H9 (cell line): ENCODE measurements around the gene MRPS23. TPM values are rescaled to one million over a fixed set of nuclear protein-coding genes. Genes with fewer than 3 reads are reported as not detected.
A peak's percentile ranks its signal among the peaks of the same experiment; 100 is the strongest.

Source experiments
- DNase-seq: peaks from one replicate; pipeline ENCODE4 v3.0.0-alpha.2; 2017
- H2AFZ ChIP-seq: one replicate; pipeline ENCODE4 v1.6.1; 2013; ENCODE audit warnings: mild to moderate bottlenecking, low read length, control low read depth, moderate library complexity
- H2AK5ac ChIP-seq: 2 replicates; pipeline ENCODE4 v1.6.1; 2013; ENCODE audit warnings: low read length, control low read depth, mixed read lengths; ENCODE audit not compliant: insufficient read length
- H2BK120ac ChIP-seq: one replicate; pipeline ENCODE4 v1.6.1; 2013; ENCODE audit warnings: low read depth, mild to moderate bottlenecking, low read length, control low read depth, inconsistent platforms; ENCODE audit not compliant: poor library complexity, severe bottlenecking
- H2BK12ac ChIP-seq: 2 replicates; pipeline ENCODE4 v1.6.1; 2013; ENCODE audit warnings: low read length, control low read depth, mixed read lengths, low read depth; ENCODE audit not compliant: insufficient read length
- H2BK15ac ChIP-seq: 2 replicates; pipeline ENCODE4 v1.6.1; 2013; ENCODE audit warnings: low read depth, low read length, control low read depth
- H2BK20ac ChIP-seq: one replicate; pipeline ENCODE4 v1.6.1; 2013; ENCODE audit warnings: low read depth, mild to moderate bottlenecking, low read length, control low read depth, inconsistent platforms; ENCODE audit not compliant: poor library complexity, severe bottlenecking
- H2BK5ac ChIP-seq: 2 replicates; pipeline ENCODE4 v1.6.1; 2013; ENCODE audit warnings: low read length, control low read depth, mixed read lengths; ENCODE audit not compliant: insufficient read length
- H3K14ac ChIP-seq: 2 replicates; pipeline ENCODE4 v1.6.1; 2013; ENCODE audit warnings: low read length, control low read depth; ENCODE audit not compliant: insufficient read depth
- H3K18ac ChIP-seq: 2 replicates; pipeline ENCODE4 v1.6.1; 2013; ENCODE audit warnings: low read depth, mild to moderate bottlenecking, mixed read lengths, low read length, control low read depth; ENCODE audit not compliant: insufficient read length
- H3K23ac ChIP-seq: 2 replicates; pipeline ENCODE4 v1.6.1; 2013; ENCODE audit warnings: low read length, control low read depth, mixed read lengths, low read depth; ENCODE audit not compliant: insufficient read length
- H3K23me2 ChIP-seq: 2 replicates; pipeline ENCODE4 v1.6.1; 2013; ENCODE audit warnings: low read depth, mild to moderate bottlenecking, mixed read lengths, low read length, control low read depth; ENCODE audit not compliant: insufficient read length, poor library complexity, severe bottlenecking
- H3K27ac ChIP-seq: 2 replicates; pipeline ENCODE4 v1.5.1; 2013; ENCODE audit warnings: low read length, control low read depth, mixed read lengths, low read depth; ENCODE audit not compliant: insufficient read length
- H3K27me3 ChIP-seq: 2 replicates; pipeline ENCODE4 v1.6.1; 2013; ENCODE audit warnings: low read length, control low read depth, inconsistent platforms; ENCODE audit not compliant: insufficient read depth
- H3K4ac ChIP-seq: 2 replicates; pipeline ENCODE4 v1.6.1; 2013; ENCODE audit warnings: low read depth, mild to moderate bottlenecking, control low read depth, inconsistent platforms, low read length, moderate library complexity
- H3K4me1 ChIP-seq: 2 replicates; pipeline ENCODE4 v1.6.1; 2013; ENCODE audit warnings: low read length, control low read depth, inconsistent platforms; ENCODE audit not compliant: insufficient read depth
- H3K4me2 ChIP-seq: 2 replicates; pipeline ENCODE4 v1.6.1; 2013; ENCODE audit warnings: low read length, control low read depth, mixed read lengths; ENCODE audit not compliant: insufficient read length, insufficient read depth
- H3K56ac ChIP-seq: 2 replicates; pipeline ENCODE4 v1.6.1; 2013; ENCODE audit warnings: low read depth, mild to moderate bottlenecking, mixed read lengths, low read length, control low read depth; ENCODE audit not compliant: insufficient read length
- H3K79me1 ChIP-seq: 2 replicates; pipeline ENCODE4 v1.6.1; 2013; ENCODE audit warnings: low read depth, mild to moderate bottlenecking, moderate library complexity, low read length, control low read depth, inconsistent platforms; ENCODE audit not compliant: insufficient read depth, poor library complexity, severe bottlenecking
- H3K79me2 ChIP-seq: 2 replicates; pipeline ENCODE4 v1.6.1; 2013; ENCODE audit warnings: low read length, control low read depth, inconsistent platforms; ENCODE audit not compliant: insufficient read depth
- H3K9ac ChIP-seq: 2 replicates; pipeline ENCODE4 v1.6.1; 2013; ENCODE audit warnings: low read length, control low read depth, mixed read lengths; ENCODE audit not compliant: insufficient read length; ENCODE audit errors: extremely low read depth
- H3K9me3 ChIP-seq: one replicate; pipeline ENCODE4 v1.6.1; 2013; ENCODE audit warnings: low read depth, low read length, inconsistent platforms; ENCODE audit not compliant: control insufficient read depth
- H3T11ph ChIP-seq: one replicate; pipeline ENCODE4 v1.6.1; 2013; ENCODE audit warnings: mild to moderate bottlenecking, low read length, control low read depth, inconsistent platforms
- H4K20me1 ChIP-seq: one replicate; pipeline ENCODE4 v1.6.1; 2013; ENCODE audit not compliant: control insufficient read depth, insufficient read length, insufficient read depth
- H4K5ac ChIP-seq: 2 replicates; pipeline ENCODE4 v1.6.1; 2013; ENCODE audit warnings: low read depth, mild to moderate bottlenecking, mixed read lengths, low read length, control low read depth; ENCODE audit not compliant: insufficient read length
- H4K8ac ChIP-seq: replicated peaks from 2 replicates; pipeline ENCODE4 v1.6.1; 2013; ENCODE audit warnings: low read length, control low read depth, mixed read lengths, low read depth; ENCODE audit not compliant: insufficient read length
- H4K91ac ChIP-seq: 2 replicates; pipeline ENCODE4 v1.6.1; 2013; ENCODE audit warnings: low read depth, mild to moderate bottlenecking, moderate library complexity, mixed read lengths, low read length, control low read depth; ENCODE audit not compliant: insufficient read length
- H3K27ac Mint-ChIP-seq, 3 experiments: 2 replicates in 2 of 3; 3 replicates in 1 of 3; pipeline ENCODE4 v1.8.0; 2020 to 2021; ENCODE audit warnings: mixed read lengths in 3 of 3, mild to moderate bottlenecking in 1 of 3, moderate library complexity in 1 of 3
- H3K27me3 Mint-ChIP-seq: 2 replicates; pipeline ENCODE4 v1.8.0; 2021; ENCODE audit warnings: low read depth, mild to moderate bottlenecking, moderate library complexity, mixed read lengths
- H3K36me3 Mint-ChIP-seq, 3 experiments: 2 replicates in 2 of 3; 3 replicates in 1 of 3; pipeline ENCODE4 v1.8.0; 2020 to 2021; ENCODE audit warnings: low read depth in 3 of 3, mixed read lengths in 3 of 3; ENCODE audit not compliant: insufficient read depth in 1 of 3
- H3K4me1 Mint-ChIP-seq, 2 experiments: 2 replicates each; pipeline ENCODE4 v1.8.0; 2020; ENCODE audit warnings: mixed read lengths in 2 of 2
- H3K4me3 Mint-ChIP-seq, 2 experiments: 2 replicates in 1 of 2; 3 replicates in 1 of 2; pipeline ENCODE4 v1.8.0; 2020 to 2021; ENCODE audit warnings: mild to moderate bottlenecking in 2 of 2, mixed read lengths in 2 of 2, moderate library complexity in 1 of 2
- H3K9me3 Mint-ChIP-seq, 2 experiments: 2 replicates in 1 of 2; 3 replicates in 1 of 2; pipeline ENCODE4 v1.8.0; 2020; ENCODE audit warnings: mild to moderate bottlenecking in 2 of 2, mixed read lengths in 2 of 2, moderate library complexity in 1 of 2
- WGBS: extraction: QIAGEN DNeasy Blood & Tissue Kit; methylation state at CpG from one replicate; pipeline ENCODE4 v1.1.7; 2013; ENCODE audit warnings: missing lambda C conversion rate, low lambda C conversion rate, mixed read lengths; ENCODE audit not compliant: insufficient read length; ENCODE audit errors: extremely low coverage; 5-methylcytosine and 5-hydroxymethylcytosine counted together
- total RNA-seq: library from RNA; stranded (reverse); gene quantifications from 2 replicates; pipeline ENCODE4 v1.2.1, GENCODE V29; 2021
- TF ChIP-seq, protein P1 (sequence below): fragments of 200-600 bp; sonication (generic); conservative IDR thresholded peaks from 3 replicates; pipeline ENCODE4 v1.8.0; 2021; ENCODE audit warnings: antibody characterized with exemption, mild to moderate bottlenecking

MRPS23 gene
- total RNA-seq, 1 experiment from 2014 or later, result 62.0 TPM

DNA sequence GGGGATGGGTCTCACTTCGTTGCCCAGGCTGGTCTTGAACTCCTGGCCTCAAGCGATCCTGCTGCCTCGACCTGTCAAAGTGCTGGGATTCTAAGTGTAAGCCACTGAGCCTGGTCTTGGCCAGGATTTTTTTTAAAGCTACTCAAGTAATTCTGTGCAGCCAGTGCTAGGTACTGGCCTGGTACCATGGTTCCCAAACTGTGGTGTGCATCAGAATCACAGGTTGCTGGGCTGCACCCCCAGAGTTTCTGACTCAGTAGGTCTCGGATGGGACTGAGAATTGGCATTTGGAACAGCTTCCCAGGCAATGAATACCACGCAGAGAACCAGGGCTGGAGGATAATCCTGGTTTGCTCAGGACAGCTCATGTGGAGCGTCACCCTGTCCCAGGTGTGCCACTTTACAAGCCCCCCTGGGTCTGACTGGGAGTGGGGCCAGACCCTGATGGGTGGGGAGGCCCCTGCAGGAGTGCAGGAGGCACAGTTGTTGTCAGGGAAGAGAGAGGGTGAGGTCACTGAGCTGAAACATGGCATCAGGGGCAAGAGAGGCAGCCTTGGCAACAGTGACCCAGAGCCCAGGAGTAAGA is 10.7 kb upstream of the MRPS23 start:
- Histone ChIP-seq H3K79me2 (no peaks in the 10 kb centered on the region), H2BK12ac (no peak overlapping the region), H3K9ac (no peak overlapping the region), H4K20me1 (no peaks in the 10 kb centered on the region), H4K8ac (no peak overlapping the region), H3K4ac (no peak overlapping the region), H2AFZ (no peak overlapping the region), H3K18ac (no peak overlapping the region), H3T11ph (no peak overlapping the region), H2AK5ac (no peak overlapping the region), H3K14ac (no peak overlapping the region), H3K4me2 (peak overlapping the region; percentile 86), H2BK20ac (no peak overlapping the region), H3K79me1 (no peaks in the 10 kb centered on the region), H3K23me2 (peaks cover 9% of the 10 kb centered on the region), H3K9me3 (no peaks in the 10 kb centered on the region), H4K5ac (no peak overlapping the region), H3K27me3 (peaks cover 5% of the 10 kb centered on the region; the same call in 1 of the 2 replicates), H4K91ac (no peak overlapping the region), H3K4me1 (peaks cover 2% of the 10 kb centered on the region; the same call in 1 of the 2 replicates), H2BK5ac (no peak overlapping the region), H2BK120ac (no peak overlapping the region), H2BK15ac (no peak overlapping the region), H3K23ac (no peak overlapping the region), H3K56ac (no peak overlapping the region), H3K27ac (no peak overlapping the region)
- no peaks in the 10 kb centered on the region for H3K9me3 Mint-ChIP-seq
- DNase-seq, result peak; percentile 31
- H3K27me3 Mint-ChIP-seq, result peaks cover 59% of the 10 kb centered on the region
- TF ChIP-seq, protein P1, sequence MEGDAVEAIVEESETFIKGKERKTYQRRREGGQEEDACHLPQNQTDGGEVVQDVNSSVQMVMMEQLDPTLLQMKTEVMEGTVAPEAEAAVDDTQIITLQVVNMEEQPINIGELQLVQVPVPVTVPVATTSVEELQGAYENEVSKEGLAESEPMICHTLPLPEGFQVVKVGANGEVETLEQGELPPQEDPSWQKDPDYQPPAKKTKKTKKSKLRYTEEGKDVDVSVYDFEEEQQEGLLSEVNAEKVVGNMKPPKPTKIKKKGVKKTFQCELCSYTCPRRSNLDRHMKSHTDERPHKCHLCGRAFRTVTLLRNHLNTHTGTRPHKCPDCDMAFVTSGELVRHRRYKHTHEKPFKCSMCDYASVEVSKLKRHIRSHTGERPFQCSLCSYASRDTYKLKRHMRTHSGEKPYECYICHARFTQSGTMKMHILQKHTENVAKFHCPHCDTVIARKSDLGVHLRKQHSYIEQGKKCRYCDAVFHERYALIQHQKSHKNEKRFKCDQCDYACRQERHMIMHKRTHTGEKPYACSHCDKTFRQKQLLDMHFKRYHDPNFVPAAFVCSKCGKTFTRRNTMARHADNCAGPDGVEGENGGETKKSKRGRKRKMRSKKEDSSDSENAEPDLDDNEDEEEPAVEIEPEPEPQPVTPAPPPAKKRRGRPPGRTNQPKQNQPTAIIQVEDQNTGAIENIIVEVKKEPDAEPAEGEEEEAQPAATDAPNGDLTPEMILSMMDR, result no peak
- H3K36me3 Mint-ChIP-seq, result no peaks in the 10 kb centered on the region
- peak overlapping the region; percentile 70 to 84; a peak in 4 of 5 replicates for H3K4me3 Mint-ChIP-seq
- H3K4me1 Mint-ChIP-seq, result peaks cover 34 to 42% of the 10 kb centered on the region in 2 experiments
- WGBS, result no CpG with 5 or more reads among the region's 6 CpGs
- H3K27ac Mint-ChIP-seq, result no peak overlapping the region; a peak in 1 of 7 replicates
